Neuronal stem cell (in vitro differentiated cells): ENCODE results near the gene STK11IP.

Experiments used
- DNase-seq: peaks from one replicate; pipeline ENCODE4 v3.0.0-alpha.2; 2013; ENCODE audit warnings: low spot score
- H2AFZ ChIP-seq: one replicate; pipeline ENCODE4 v1.6.1; 2013; ENCODE audit warnings: mild to moderate bottlenecking, low read length, inconsistent platforms
- H2AK5ac ChIP-seq: 2 replicates; pipeline ENCODE4 v1.6.1; 2013; ENCODE audit warnings: low read depth, mild to moderate bottlenecking, inconsistent platforms, low read length, moderate library complexity, mixed read lengths
- H2BK120ac ChIP-seq: 2 replicates; pipeline ENCODE4 v1.6.1; 2013; ENCODE audit warnings: low read depth, mild to moderate bottlenecking, inconsistent platforms, low read length, moderate library complexity, mixed read lengths
- H2BK12ac ChIP-seq: one replicate; pipeline ENCODE4 v1.6.1; 2013; ENCODE audit warnings: low read length, inconsistent platforms
- H2BK15ac ChIP-seq: 2 replicates; pipeline ENCODE4 v1.6.1; 2013; ENCODE audit warnings: mild to moderate bottlenecking, low read length, inconsistent platforms, mixed read lengths
- H2BK5ac ChIP-seq: one replicate; pipeline ENCODE4 v1.6.1; 2013; ENCODE audit warnings: inconsistent platforms, mild to moderate bottlenecking, low read length, moderate library complexity
- H3K14ac ChIP-seq: one replicate; pipeline ENCODE4 v1.6.1; 2013; ENCODE audit warnings: low read length, inconsistent platforms
- H3K18ac ChIP-seq: 2 replicates; pipeline ENCODE4 v1.6.1; 2013; ENCODE audit warnings: low read length, inconsistent platforms
- H3K23ac ChIP-seq: 2 replicates; pipeline ENCODE4 v1.6.1; 2013; ENCODE audit warnings: low read depth, mild to moderate bottlenecking, mixed read lengths, low read length, inconsistent platforms; ENCODE audit not compliant: poor library complexity
- H3K27ac ChIP-seq: replicated peaks from 3 replicates; pipeline ENCODE4 v1.5.1; 2013; ENCODE audit warnings: low read length, inconsistent platforms
- H3K27me3 ChIP-seq, 3 experiments: 2 replicates each; pipeline ENCODE4 v1.6.1; 2013; ENCODE audit warnings: low read length in 3 of 3, mild to moderate bottlenecking in 2 of 3, inconsistent platforms in 1 of 3, low read depth in 1 of 3, mixed read lengths in 1 of 3, moderate library complexity in 1 of 3; ENCODE audit not compliant: control insufficient read depth in 3 of 3, insufficient read depth in 3 of 3
- H3K36me3 ChIP-seq, 2 donors: replicated peaks in 1 of 2; 2 replicates each; pipeline ENCODE4 v1.6.1; 2013; ENCODE audit warnings: low read length in 2 of 2; ENCODE audit not compliant: control insufficient read depth in 2 of 2, insufficient read depth in 2 of 2
- H3K4ac ChIP-seq: 2 replicates; pipeline ENCODE4 v1.6.1; 2013; ENCODE audit warnings: inconsistent platforms, mild to moderate bottlenecking, low read length, moderate library complexity
- H3K4me1 ChIP-seq, 2 donors: 1 replicate in 1 of 2; 2 replicates in 1 of 2; pipeline ENCODE4 v1.6.1; 2013; ENCODE audit warnings: low read length in 2 of 2, low read depth in 1 of 2; ENCODE audit not compliant: control insufficient read depth in 2 of 2, insufficient read depth in 1 of 2
- H3K4me2 ChIP-seq: one replicate; pipeline ENCODE4 v1.6.1; 2013; ENCODE audit warnings: mild to moderate bottlenecking, low read length, inconsistent platforms; ENCODE audit not compliant: insufficient read depth, poor library complexity, severe bottlenecking
- H3K4me3 ChIP-seq, 2 donors: 2 replicates each; pipeline ENCODE4 v1.5.1; 2013; ENCODE audit warnings: low read length in 2 of 2, mild to moderate bottlenecking in 2 of 2, inconsistent platforms in 1 of 2, moderate library complexity in 1 of 2
- H3K79me1 ChIP-seq: one replicate; pipeline ENCODE4 v1.6.1; 2013; ENCODE audit warnings: low read depth, mild to moderate bottlenecking, inconsistent platforms, low read length, moderate library complexity
- H3K9ac ChIP-seq: one replicate; pipeline ENCODE4 v1.6.1; 2013; ENCODE audit warnings: mild to moderate bottlenecking, low read depth, low read length, inconsistent platforms; ENCODE audit not compliant: poor library complexity
- H3K9me3 ChIP-seq, 2 donors: replicated peaks in 1 of 2; 2 replicates each; pipeline versions ENCODE3 to v1.6.1; 2013; ENCODE audit warnings: low read length in 2 of 2, mild to moderate bottlenecking in 2 of 2, inconsistent platforms in 1 of 2, low read depth in 1 of 2, mixed read lengths in 1 of 2, moderate library complexity in 1 of 2; ENCODE audit not compliant: control insufficient read depth in 2 of 2, insufficient read depth in 1 of 2
- H4K8ac ChIP-seq: one replicate; pipeline ENCODE4 v1.6.1; 2013; ENCODE audit warnings: low read depth, mild to moderate bottlenecking, inconsistent platforms, low read length, moderate library complexity
- H4K91ac ChIP-seq: one replicate; pipeline ENCODE4 v1.6.1; 2013; ENCODE audit warnings: low read length, low read depth, mild to moderate bottlenecking, inconsistent platforms; ENCODE audit not compliant: poor library complexity
- WGBS, 2 donors: extraction: QIAGEN DNeasy Blood & Tissue Kit; methylation state at CpG; one replicate each; pipeline ENCODE4 v1.1.7; 2013; ENCODE audit warnings: missing lambda C conversion rate in 2 of 2, mixed read lengths in 1 of 2; ENCODE audit not compliant: insufficient read length in 2 of 2, insufficient replicate concordance in 1 of 2; ENCODE audit errors: extremely low coverage in 2 of 2; 5-methylcytosine and 5-hydroxymethylcytosine counted together

Gene STK11IP

GRCh38 chr2:219638948-219639755 lies 41.5 kb downstream of the STK11IP start:
- Histone ChIP-seq H2AFZ (no peak overlapping the region), H3K27me3 (peaks cover 0 to 5% (median 0%) of the 10 kb centered on the region in 3 experiments), H2BK12ac (no peak overlapping the region), H3K14ac (no peak overlapping the region), H3K4me1 (peaks cover 3 to 6% of the 10 kb centered on the region in 2 donors), H2BK15ac (peak overlapping the region; percentile 45), H3K36me3 (no peaks in the 10 kb centered on the region), H3K4ac (no peak overlapping the region), H2AK5ac (peak overlapping the region; percentile 8), H2BK5ac (peak overlapping the region; percentile 31), H3K27ac (no peak overlapping the region), H3K9me3 (peaks cover 0 to 4% of the 10 kb centered on the region in 2 donors), H3K79me1 (peaks cover 1% of the 10 kb centered on the region), H3K4me2 (no peak overlapping the region), H3K9ac (peak overlapping the region; percentile 74), H2BK120ac (no peak overlapping the region), H3K23ac (peak overlapping the region; percentile 3), H4K8ac (no peak overlapping the region), H3K4me3 (no peak overlapping the region), H3K18ac (peak overlapping the region; percentile 60), H4K91ac (no peak overlapping the region)
- DNase-seq: no peak
- no CpG with 5 or more reads among the region's 24 CpGs for WGBS, 2 donors

GRCh38 chr2:219641390-219642068 lies 43.9 kb downstream of the STK11IP start:
- no peak overlapping the region for H3K14ac ChIP-seq
- H3K79me1 ChIP-seq: peaks cover 1% of the 10 kb centered on the region
- peaks cover 0 to 4% of the 10 kb centered on the region in 2 donors for H3K9me3 ChIP-seq
- no peaks in the 10 kb centered on the region for H3K36me3 ChIP-seq
- no peak overlapping the region for H2BK5ac ChIP-seq
- no peak overlapping the region for H3K27ac ChIP-seq
- peaks cover 8 to 13% of the 10 kb centered on the region in 2 donors for H3K4me1 ChIP-seq
- H3K4me3 ChIP-seq: no peak overlapping the region
- WGBS, 2 donors: no CpG with 5 or more reads among the region's 7 CpGs
- no peak overlapping the region for H2BK120ac ChIP-seq
- H3K23ac ChIP-seq: no peak overlapping the region
- H4K91ac ChIP-seq: no peak overlapping the region
- no peak overlapping the region for H2BK12ac ChIP-seq
- no peak overlapping the region for H3K4me2 ChIP-seq
- H3K9ac ChIP-seq: peak overlapping the region; percentile 26
- peaks cover 0 to 5% (median 0%) of the 10 kb centered on the region in 3 experiments for H3K27me3 ChIP-seq
- H4K8ac ChIP-seq: no peak overlapping the region
- no peak for DNase-seq
- H3K4ac ChIP-seq: no peak overlapping the region
- peak overlapping the region; percentile 61 for H2BK15ac ChIP-seq
- H2AFZ ChIP-seq: peak overlapping the region; percentile 9
- H2AK5ac ChIP-seq: no peak overlapping the region
- no peak overlapping the region for H3K18ac ChIP-seq

DNA sequence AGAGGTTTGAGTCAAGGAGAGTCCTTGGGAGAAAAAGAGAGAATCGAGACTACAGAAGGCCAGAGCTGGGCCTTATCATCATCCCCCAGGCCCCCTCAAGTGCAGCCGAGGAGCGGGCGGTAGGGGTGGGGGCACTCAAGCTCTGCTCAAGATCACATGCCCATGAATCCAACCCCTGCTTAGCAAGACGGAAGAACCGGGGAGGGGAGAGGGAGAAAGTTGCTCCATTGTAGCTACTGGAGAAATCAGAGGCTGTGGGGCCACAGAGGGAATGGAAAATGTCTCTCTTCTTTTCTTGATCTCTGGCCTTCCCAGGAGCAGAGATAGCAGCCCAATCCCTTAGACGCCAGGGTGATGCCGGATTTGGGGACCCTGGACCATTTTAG lies 44.4 kb downstream of the STK11IP start:
- no peak overlapping the region for H4K8ac ChIP-seq
- peaks cover 0 to 3% of the 10 kb centered on the region in 2 donors for H3K9me3 ChIP-seq
- no peak overlapping the region for H3K9ac ChIP-seq
- H2AK5ac ChIP-seq: no peak overlapping the region
- WGBS, 2 donors: no CpG with 5 or more reads among the region's 8 CpGs
- no peak overlapping the region for H3K18ac ChIP-seq
- H2BK120ac ChIP-seq: no peak overlapping the region
- H3K4me2 ChIP-seq: no peak overlapping the region
- H3K4ac ChIP-seq: no peak overlapping the region
- H3K4me3 ChIP-seq: no peak overlapping the region
- H3K27me3 ChIP-seq: peaks cover 0 to 5% (median 0%) of the 10 kb centered on the region in 3 experiments
- no peak overlapping the region for H4K91ac ChIP-seq
- H2BK12ac ChIP-seq: no peak overlapping the region
- no peak overlapping the region for H3K27ac ChIP-seq
- H3K4me1 ChIP-seq: peaks cover 8 to 13% of the 10 kb centered on the region in 2 donors
- H2BK15ac ChIP-seq: no peak overlapping the region
- H2BK5ac ChIP-seq: no peak overlapping the region
- no peak overlapping the region for H3K23ac ChIP-seq
- peak overlapping the region; percentile 9 for H2AFZ ChIP-seq
- no peak for DNase-seq
- H3K79me1 ChIP-seq: peaks cover 1% of the 10 kb centered on the region
- no peaks in the 10 kb centered on the region for H3K36me3 ChIP-seq
- no peak overlapping the region for H3K14ac ChIP-seq

GRCh38 chr2:219642465-219643083 lies 44.9 kb downstream of the STK11IP start:
- peaks cover 8 to 13% of the 10 kb centered on the region in 2 donors for H3K4me1 ChIP-seq
- H3K36me3 ChIP-seq: no peaks in the 10 kb centered on the region
- no peak overlapping the region for H3K23ac ChIP-seq
- H3K4me2 ChIP-seq: no peak overlapping the region
- peaks cover 1% of the 10 kb centered on the region for H3K79me1 ChIP-seq
- H2BK5ac ChIP-seq: no peak overlapping the region
- H3K27me3 ChIP-seq: peaks cover 0 to 5% (median 0%) of the 10 kb centered on the region in 3 experiments
- no peak overlapping the region for H4K91ac ChIP-seq
- H3K4ac ChIP-seq: no peak overlapping the region
- H3K9me3 ChIP-seq: no peaks in the 10 kb centered on the region
- H2BK120ac ChIP-seq: no peak overlapping the region
- DNase-seq: peak; percentile 90
- H2BK12ac ChIP-seq: no peak overlapping the region
- no peak overlapping the region for H3K9ac ChIP-seq
- no peak overlapping the region for H2BK15ac ChIP-seq
- no peak overlapping the region for H3K14ac ChIP-seq
- no peak overlapping the region for H3K18ac ChIP-seq
- peak overlapping the region; percentile 73 for H2AFZ ChIP-seq
- WGBS, 2 donors: no CpG with 5 or more reads among the region's 24 CpGs
- H3K27ac ChIP-seq: no peak overlapping the region
- H2AK5ac ChIP-seq: no peak overlapping the region
- H4K8ac ChIP-seq: no peak overlapping the region
- no peak overlapping the region for H3K4me3 ChIP-seq
